GM12864 (cell line): ENCODE results near the gene PCDHGB6.
"Not testable (repeated sequence)": the region's sequence is repeated elsewhere in the genome, so short reads cannot be mapped to it uniquely, and the experiment has no call there.

Experiments
- DNase-seq: peaks from one replicate; pipeline ENCODE4 v3.0.0-alpha.2; 2011; ENCODE audit warnings: low read depth
- H3K4me3 ChIP-seq: 2 replicates; pipeline ENCODE4 v1.5.1; 2011; ENCODE audit warnings: mild to moderate bottlenecking, low read depth, low read length, control low read depth
- CTCF ChIP-seq: IDR thresholded peaks from 2 replicates; pipeline ENCODE4 v1.5.1; 2011; ENCODE audit warnings: low read depth, mild to moderate bottlenecking, moderate library complexity, low read length, control low read depth, inconsistent platforms; ENCODE audit errors: missing control alignments

The PCDHGB6 gene

DNA sequence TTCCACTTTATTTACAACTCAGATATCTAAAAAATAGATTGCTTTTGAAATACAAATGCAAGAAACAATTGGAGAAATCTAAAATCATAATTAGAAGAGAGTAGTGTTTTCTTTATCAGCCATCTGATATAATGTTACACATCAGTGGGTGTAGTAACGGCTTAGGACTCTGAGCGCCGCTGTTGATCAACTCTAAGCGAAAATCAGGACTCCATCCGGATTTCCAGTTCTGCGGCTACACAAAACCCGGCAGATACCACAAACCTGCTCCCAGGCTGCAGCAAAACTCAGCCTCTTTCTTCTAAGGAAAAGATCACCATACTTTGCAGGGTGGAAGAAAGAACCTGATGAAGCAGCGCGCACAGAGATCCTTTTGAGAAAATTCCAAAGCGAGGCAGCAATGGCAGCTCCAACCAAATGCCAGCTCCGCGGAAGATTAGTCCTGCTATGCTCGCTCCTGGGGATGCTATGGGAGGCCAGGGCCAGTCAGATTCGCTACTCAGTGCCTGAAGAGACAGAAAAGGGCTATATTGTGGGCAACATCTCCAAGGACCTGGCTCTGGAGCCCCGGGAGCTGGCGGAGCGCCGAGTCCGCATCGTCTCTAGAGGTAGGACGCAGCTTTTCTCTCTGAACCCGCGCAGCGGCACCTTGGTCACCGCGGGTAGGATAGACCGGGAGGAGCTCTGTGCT is 5.1 kb upstream of the PCDHGB6 start, which contains the start of gene PCDHGA9:
TSS of gene PCDHGA9 (plus strand) at position 226 of the 691 bp plus-strand sequence. CDS start at position 401, 175 bp downstream.
- peak; percentile 54 for TF ChIP-seq CTCF
- no peak for DNase-seq
- H3K4me3 ChIP-seq: peak within 1 kb of the TSS; percentile 0; the same call in 1 of the 2 replicates

GRCh38 chr5:141403387-141403786 is 4.4 kb upstream of the PCDHGB6 start:
- no peak overlapping the region for H3K4me3 ChIP-seq
- TF ChIP-seq CTCF: no peak
- no peak for DNase-seq

DNA sequence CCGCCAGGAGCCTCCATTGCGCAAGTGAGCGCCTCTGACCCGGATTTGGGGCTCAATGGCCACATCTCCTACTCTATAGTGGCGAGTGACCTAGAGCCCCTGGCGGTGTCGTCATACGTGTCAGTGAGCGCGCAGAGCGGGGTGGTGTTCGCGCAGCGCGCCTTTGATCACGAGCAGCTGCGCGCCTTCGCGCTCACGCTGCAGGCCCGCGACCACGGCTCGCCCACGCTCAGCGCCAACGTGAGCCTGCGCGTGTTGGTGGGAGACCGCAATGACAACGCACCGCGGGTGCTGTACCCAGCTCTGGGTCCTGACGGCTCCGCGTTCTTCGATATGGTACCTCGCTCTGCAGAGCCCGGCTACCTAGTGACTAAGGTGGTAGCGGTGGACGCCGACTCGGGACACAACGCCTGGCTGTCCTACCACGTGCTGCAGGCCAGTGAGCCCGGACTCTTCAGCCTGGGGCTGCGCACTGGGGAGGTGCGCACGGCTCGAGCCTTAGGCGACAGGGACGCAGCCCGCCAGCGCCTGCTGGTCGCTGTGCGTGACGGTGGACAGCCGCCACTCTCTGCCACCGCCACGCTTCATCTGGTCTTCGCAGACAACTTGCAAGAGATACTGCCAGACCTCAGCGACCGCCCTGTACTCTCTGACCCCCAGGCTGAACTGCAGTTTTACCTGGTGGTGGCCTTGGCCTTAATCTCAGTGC is 1.9 kb downstream of the PCDHGB6 start:
- TF ChIP-seq CTCF: no peak
- no peak for DNase-seq
- no peak overlapping the region for H3K4me3 ChIP-seq

DNA sequence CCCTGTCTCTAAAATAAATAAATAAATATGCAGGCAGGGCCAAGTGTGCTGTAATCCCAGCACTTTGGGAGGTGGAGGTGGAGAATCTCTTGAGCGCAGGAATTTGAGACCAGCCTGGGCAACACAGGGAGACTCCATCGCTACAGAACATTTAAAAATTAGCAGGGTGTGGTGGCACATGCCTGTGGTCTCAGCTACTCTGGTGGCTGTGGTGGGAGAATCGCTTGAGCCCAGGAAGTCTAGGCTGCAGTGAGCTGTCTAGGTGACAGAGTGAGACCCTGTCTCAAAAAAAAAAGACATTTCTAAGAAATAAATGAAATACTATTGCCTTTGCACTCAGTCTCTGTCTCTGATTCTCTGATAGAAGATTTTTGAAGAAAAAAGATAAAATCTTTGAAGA is 3.8 kb downstream of the PCDHGB6 start:
- no peak overlapping the region for H3K4me3 ChIP-seq
- no peak for DNase-seq
- no peak for TF ChIP-seq CTCF

DNA sequence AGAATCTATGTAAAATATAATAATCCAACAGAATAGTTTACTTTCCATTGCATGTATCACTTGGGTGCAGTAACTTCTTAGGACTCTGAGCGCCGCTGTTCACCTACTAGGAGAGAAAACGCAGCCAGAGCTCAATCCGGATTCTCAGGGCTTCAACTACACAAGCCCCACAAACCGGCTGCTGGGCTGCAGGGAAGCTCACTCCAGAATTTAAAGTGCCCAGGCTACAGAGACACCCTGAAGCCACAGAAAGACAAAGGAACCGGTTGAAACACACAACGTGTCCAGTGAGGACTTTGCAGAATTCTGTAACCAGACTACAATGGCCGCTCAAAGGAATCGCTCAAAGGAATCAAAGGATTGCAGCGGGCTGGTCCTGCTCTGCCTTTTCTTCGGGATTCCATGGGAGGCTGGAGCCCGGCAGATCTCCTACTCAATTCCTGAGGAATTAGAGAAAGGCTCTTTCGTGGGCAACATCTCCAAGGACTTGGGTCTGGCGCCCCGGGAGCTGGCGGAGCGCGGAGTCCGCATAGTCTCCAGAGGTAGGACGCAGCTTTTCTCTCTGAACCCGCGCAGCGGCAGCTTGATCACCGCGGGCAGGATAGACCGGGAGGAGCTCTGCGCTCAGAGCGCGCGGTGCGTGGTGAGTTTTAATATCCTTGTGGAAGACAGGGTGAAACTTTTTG is 5.2 kb downstream of the PCDHGB6 start, which contains the start of gene PCDHGA10:
TSS of gene PCDHGA10 (plus strand) at position 134 of the 686 bp plus-strand sequence. CDS start at position 323, 189 bp downstream.
- peak; percentile 83 for TF ChIP-seq CTCF
- H3K4me3 ChIP-seq: peak within 1 kb of the TSS; percentile 77
- peak; percentile 70 for DNase-seq

DNA sequence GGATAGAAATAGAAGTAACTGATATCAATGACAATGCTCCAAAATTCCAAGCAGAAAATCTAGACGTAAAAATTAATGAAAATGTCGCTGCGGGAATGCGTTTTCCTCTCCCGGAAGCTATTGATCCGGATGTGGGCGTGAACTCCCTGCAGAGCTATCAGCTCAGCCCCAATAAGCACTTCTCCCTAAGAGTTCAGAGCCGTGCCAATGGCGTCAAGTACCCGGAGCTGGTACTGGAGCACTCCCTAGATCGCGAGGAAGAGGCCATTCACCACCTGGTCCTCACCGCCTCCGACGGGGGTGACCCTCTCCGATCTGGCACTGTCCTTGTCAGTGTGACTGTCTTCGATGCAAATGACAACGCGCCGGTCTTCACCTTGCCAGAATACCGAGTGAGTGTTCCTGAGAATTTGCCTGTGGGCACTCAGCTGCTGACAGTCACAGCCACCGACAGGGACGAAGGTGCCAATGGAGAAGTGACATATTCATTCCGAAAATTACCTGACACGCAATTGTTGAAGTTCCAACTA is 5.8 kb downstream of the PCDHGB6 start:
- no peak for DNase-seq
- TF ChIP-seq CTCF: no peak
- peak overlapping the region; percentile 77 for H3K4me3 ChIP-seq

DNA sequence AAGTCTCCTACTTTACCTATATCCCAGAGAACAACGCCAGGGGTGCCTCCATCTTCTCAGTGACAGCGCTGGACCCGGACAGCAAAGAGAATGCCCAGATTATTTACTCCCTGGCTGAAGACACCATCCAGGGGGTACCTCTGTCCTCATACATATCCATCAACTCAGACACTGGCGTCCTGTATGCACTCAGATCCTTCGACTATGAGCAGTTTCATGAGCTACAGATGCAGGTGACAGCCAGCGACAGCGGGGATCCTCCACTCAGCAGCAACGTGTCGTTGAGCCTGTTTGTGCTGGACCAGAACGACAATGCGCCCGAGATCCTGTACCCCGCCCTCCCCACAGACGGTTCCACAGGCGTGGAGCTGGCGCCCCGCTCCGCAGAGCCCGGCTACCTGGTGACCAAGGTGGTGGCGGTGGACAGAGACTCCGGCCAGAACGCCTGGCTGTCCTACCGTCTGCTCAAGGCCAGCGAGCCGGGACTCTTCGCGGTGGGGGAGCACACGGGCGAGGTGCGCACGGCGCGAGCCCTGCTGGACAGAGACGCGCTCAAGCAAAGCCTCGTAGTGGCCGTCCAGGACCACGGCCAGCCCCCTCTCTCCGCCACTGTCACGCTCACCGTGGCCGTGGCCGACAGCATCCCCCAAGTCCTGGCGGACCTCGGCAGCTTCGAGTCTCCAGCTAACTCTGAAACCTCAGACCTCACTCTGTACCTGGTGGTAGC is 6.9 kb downstream of the PCDHGB6 start:
- H3K4me3 ChIP-seq, DNase-seq: not testable (repeated sequence)

DNA sequence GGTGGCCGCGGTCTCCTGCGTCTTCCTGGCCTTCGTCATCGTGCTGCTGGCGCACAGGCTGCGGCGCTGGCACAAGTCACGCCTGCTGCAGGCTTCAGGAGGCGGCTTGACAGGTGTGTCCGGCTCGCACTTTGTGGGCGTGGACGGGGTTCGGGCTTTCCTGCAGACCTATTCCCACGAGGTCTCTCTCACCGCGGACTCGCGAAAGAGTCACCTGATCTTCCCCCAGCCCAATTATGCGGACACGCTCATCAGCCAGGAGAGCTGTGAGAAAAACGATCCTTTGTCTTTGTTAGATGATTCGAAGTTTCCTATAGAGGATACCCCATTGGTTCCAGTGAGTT is 7.4 kb downstream of the PCDHGB6 start:
- peak overlapping the region; percentile 37 for H3K4me3 ChIP-seq
- not testable (repeated sequence) for DNase-seq
